Activated gamma-delta T cell treated with Interleukin-2 at 50 U/mL for 16 hours (primary cell): ENCODE measurements around the gene IGDCC3.

ENCODE experiments used
- DNase-seq: peaks from one replicate; pipeline ENCODE4 v3.0.0-alpha.2; 2020

IGDCC3 gene

GRCh38 chr15:65338823-65339222 lies 39.0 kb downstream of the IGDCC3 start:
- no peak for DNase-seq

- DNase-seq = no peak
Measured at GRCh38 chr15:65338366-65338765, 39.4 kb downstream of the IGDCC3 start.

- no peak for DNase-seq
Measured at GRCh38 chr15:65337436-65338070, 40.2 kb downstream of the IGDCC3 start.

GRCh38 chr15:65336493-65337435 lies 41.0 kb downstream of the IGDCC3 start:
- no peak for DNase-seq

- no peak for DNase-seq
Measured at GRCh38 chr15:65335278-65336055, 42.3 kb downstream of the IGDCC3 start.

- no peak for DNase-seq
Measured at GRCh38 chr15:65334586-65335231, 43.1 kb downstream of the IGDCC3 start.

GRCh38 chr15:65333856-65334255 lies 43.9 kb downstream of the IGDCC3 start:
- DNase-seq = no peak

- DNase-seq = no peak
Measured at GRCh38 chr15:65333148-65333820, 44.5 kb downstream of the IGDCC3 start.

- no peak for DNase-seq
Measured at GRCh38 chr15:65332391-65333147, 45.2 kb downstream of the IGDCC3 start.

GRCh38 chr15:65331811-65332210 lies 46.0 kb downstream of the IGDCC3 start:
- no peak for DNase-seq

GRCh38 chr15:65330934-65331645 lies 46.7 kb downstream of the IGDCC3 start:
- no peak for DNase-seq

- DNase-seq = no peak
Measured at GRCh38 chr15:65329984-65330735, 47.6 kb downstream of the IGDCC3 start.

- no peak for DNase-seq
Measured at GRCh38 chr15:65329288-65329983, 48.4 kb downstream of the IGDCC3 start.

GRCh38 chr15:65328506-65329287 lies 49.1 kb downstream of the IGDCC3 start:
- no peak for DNase-seq

GRCh38 chr15:65327651-65328393 lies 50.0 kb downstream of the IGDCC3 start:
- DNase-seq = no peak

- no peak for DNase-seq
Measured at GRCh38 chr15:65326818-65327217, 51.0 kb downstream of the IGDCC3 start.

- DNase-seq = no peak
Measured at GRCh38 chr15:65326117-65326526, 51.7 kb downstream of the IGDCC3 start.

- DNase-seq = no peak
Measured at GRCh38 chr15:65323071-65323511, 54.7 kb downstream of the IGDCC3 start.
